ENCODE data around the gene RNF31. TPM values are rescaled to one million over a fixed set of nuclear protein-coding genes. Genes with fewer than 3 reads are reported as not detected.

Gene RNF31
- total RNA-seq, 2 donors from 2014 or later, result 75.5 to 82.9 TPM

- no peak overlapping the region for H3K4me3 Mint-ChIP-seq
- no peaks in the 10 kb centered on the region for H3K27me3 Mint-ChIP-seq (ENCODE audit: insufficient read depth)
- Histone ChIP-seq H3K4me3 (ENCODE audit: low read length) (no peak overlapping the region), H3K27ac (ENCODE audit: low read depth, low read length) (no peak overlapping the region), H3K36me3 (ENCODE audit: control insufficient read depth, insufficient read depth, low read length) (peaks cover 60% of the 10 kb centered on the region), H3K4me1 (ENCODE audit: control insufficient read depth, insufficient read depth, low read length) (no peaks in the 10 kb centered on the region), H3K27me3 (ENCODE audit: control insufficient read depth, insufficient read depth, low read length, poor library complexity, severe bottlenecking) (no peaks in the 10 kb centered on the region), H3K9me3 (ENCODE audit: control insufficient read depth, low read length) (peaks cover 23% of the 10 kb centered on the region), H3K9ac (ENCODE audit: extremely low read depth, low read length, poor library complexity, severe bottlenecking) (no peak overlapping the region)
- H3K36me3 Mint-ChIP-seq (ENCODE audit: low read depth), result peaks cover 81% of the 10 kb centered on the region
- TF ChIP-seq CTCF (conservative IDR thresholded peaks at IDR 0.05), result no peak
- no peak overlapping the region for H3K27ac Mint-ChIP-seq
- 95 to 99% methylated on average over 7 of the region's 7 CpGs for WGBS, 2 experiments (ENCODE audit: insufficient coverage in 1 of 2, insufficient read length in 1 of 2)
- H3K9me3 Mint-ChIP-seq, result peaks cover 32% of the 10 kb centered on the region
- no peaks in the 10 kb centered on the region for H3K4me1 Mint-ChIP-seq
- DNase-seq, result no peak
Observed at GRCh38 chr14:24204163-24205146, 57.2 kb downstream of the RNF31 start.

DNA sequence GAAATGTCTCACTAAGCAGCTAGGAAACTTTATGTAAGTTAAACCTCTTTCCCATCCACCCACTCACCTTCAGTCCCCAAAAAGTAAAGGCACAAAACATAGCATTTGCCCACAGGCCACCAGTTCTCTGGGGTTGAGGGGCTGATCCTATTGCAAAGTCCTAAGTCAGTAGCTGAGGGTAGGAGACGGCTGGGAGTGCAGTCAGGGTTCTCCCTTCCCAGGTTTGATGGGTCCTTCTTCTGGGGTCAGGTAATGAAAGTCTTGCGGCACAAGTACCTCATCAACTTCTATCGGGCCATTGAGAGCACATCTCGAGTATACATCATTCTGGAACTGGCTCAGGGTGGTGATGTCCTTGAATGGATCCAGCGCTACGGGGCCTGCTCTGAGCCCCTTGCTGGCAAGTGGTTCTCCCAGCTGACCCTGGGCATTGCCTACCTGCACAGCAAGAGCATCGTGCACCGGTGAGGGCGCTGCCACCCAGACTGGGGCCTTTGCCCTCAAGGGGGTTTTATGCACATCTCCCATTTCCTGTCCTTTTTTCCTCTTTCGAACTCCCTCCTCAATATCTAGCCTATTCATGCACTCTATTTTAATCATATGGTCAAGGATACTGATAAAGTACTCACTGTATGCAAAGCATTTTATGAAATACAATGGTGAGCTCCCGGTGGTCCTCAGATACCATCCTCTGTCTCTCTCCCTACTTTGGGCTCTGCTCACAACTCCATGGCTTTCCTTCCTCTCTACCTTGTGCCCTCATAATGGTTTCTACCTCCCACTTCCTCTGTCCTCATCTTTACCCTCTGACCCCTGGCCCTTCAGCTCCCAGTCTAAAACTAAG is 59.2 kb downstream of the RNF31 start:
- Mint-ChIP-seq H3K4me1 (no peaks in the 10 kb centered on the region), H3K9me3 (peaks cover 19% of the 10 kb centered on the region), H3K36me3 (ENCODE audit: low read depth) (peaks cover 84% of the 10 kb centered on the region), H3K27me3 (ENCODE audit: insufficient read depth) (no peaks in the 10 kb centered on the region), H3K27ac (no peak overlapping the region), H3K4me3 (no peak overlapping the region)
- Histone ChIP-seq H3K9me3 (ENCODE audit: control insufficient read depth, low read length) (peaks cover 18% of the 10 kb centered on the region), H3K4me1 (ENCODE audit: control insufficient read depth, insufficient read depth, low read length) (no peaks in the 10 kb centered on the region), H3K27me3 (ENCODE audit: control insufficient read depth, insufficient read depth, low read length, poor library complexity, severe bottlenecking) (no peaks in the 10 kb centered on the region), H3K36me3 (ENCODE audit: control insufficient read depth, insufficient read depth, low read length) (peaks cover 68% of the 10 kb centered on the region), H3K9ac (ENCODE audit: extremely low read depth, low read length, poor library complexity, severe bottlenecking) (no peak overlapping the region), H3K27ac (ENCODE audit: low read depth, low read length) (no peak overlapping the region), H3K4me3 (ENCODE audit: low read length) (no peak overlapping the region)
- WGBS, 2 experiments (ENCODE audit: insufficient coverage in 1 of 2, insufficient read length in 1 of 2), result 93 to 99% methylated on average over 7 to 11 of the region's 11 CpGs
- no peak for TF ChIP-seq CTCF (conservative IDR thresholded peaks at IDR 0.05)
- no peak for DNase-seq

GRCh38 chr14:24207104-24207551 is 59.8 kb downstream of the RNF31 start:
- Mint-ChIP-seq H3K36me3 (ENCODE audit: low read depth) (peaks cover 81% of the 10 kb centered on the region), H3K4me1 (no peaks in the 10 kb centered on the region), H3K27me3 (ENCODE audit: insufficient read depth) (no peaks in the 10 kb centered on the region), H3K9me3 (peaks cover 12% of the 10 kb centered on the region), H3K4me3 (no peak overlapping the region), H3K27ac (no peak overlapping the region)
- no peak for DNase-seq
- Histone ChIP-seq H3K4me1 (ENCODE audit: control insufficient read depth, insufficient read depth, low read length) (no peaks in the 10 kb centered on the region), H3K27ac (ENCODE audit: low read depth, low read length) (no peak overlapping the region), H3K9ac (ENCODE audit: extremely low read depth, low read length, poor library complexity, severe bottlenecking) (no peak overlapping the region), H3K4me3 (ENCODE audit: low read length) (no peak overlapping the region), H3K36me3 (ENCODE audit: control insufficient read depth, insufficient read depth, low read length) (peaks cover 67% of the 10 kb centered on the region), H3K27me3 (ENCODE audit: control insufficient read depth, insufficient read depth, low read length, poor library complexity, severe bottlenecking) (no peaks in the 10 kb centered on the region), H3K9me3 (ENCODE audit: control insufficient read depth, low read length) (peaks cover 12% of the 10 kb centered on the region)
- 88 to 92% methylated on average over 4 to 5 of the region's 5 CpGs for WGBS, 2 experiments (ENCODE audit: insufficient coverage in 1 of 2, insufficient read length in 1 of 2)
- TF ChIP-seq CTCF (conservative IDR thresholded peaks at IDR 0.05), result no peak
